Measurements from ENCODE around the gene BABAM2. TPM values are rescaled to one million over a fixed set of nuclear protein-coding genes. Genes with fewer than 3 reads are reported as not detected.

BABAM2 gene
- total and polyA plus RNA-seq, 2 experiments from 2014 or later = 35.2 to 46.1 TPM

DNA sequence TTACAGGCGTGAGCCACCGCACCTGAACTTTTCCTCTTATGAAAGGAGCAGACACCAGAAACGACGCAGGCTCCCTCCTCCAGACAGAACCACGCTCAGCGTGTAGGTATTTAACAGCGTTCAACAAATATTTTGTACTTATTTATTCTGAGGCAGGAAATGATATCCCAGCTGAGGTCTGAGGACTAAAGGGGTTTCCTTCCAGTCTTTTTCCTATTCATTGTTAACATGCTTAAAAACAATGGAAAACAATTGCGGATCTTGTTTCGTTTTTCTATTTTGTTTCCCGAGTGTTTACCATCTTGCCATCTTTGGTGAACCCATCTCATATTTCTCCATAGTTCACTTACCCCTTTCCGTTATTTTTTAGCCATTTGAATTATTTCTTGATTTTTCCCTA, 458.4 kb downstream of the BABAM2 start:
- no peak for TF ChIP-seq EZH2 (IDR thresholded peaks at IDR 0.05; ENCODE audit: insufficient read depth, poor library complexity, severe bottlenecking)
- TF ChIP-seq EZH2phosphoT487 (IDR thresholded peaks at IDR 0.05; ENCODE audit: insufficient read depth, low read depth) = no peak
- Histone ChIP-seq H2AFZ (no peak overlapping the region), H3K9me2 (ENCODE audit: insufficient read depth) (no peaks in the 10 kb centered on the region), H3K4me2 (ENCODE audit: unreplicated experiment) (no peak overlapping the region), H4K20me1 (ENCODE audit: insufficient read depth) (no peaks in the 10 kb centered on the region), H3K9me3 (ENCODE audit: low read depth) (no peaks in the 10 kb centered on the region), H3K4me3 (no peak overlapping the region), H3K36me3 (ENCODE audit: low read depth) (no peaks in the 10 kb centered on the region), H3K9ac (no peak overlapping the region), H3F3A (ENCODE audit: insufficient read depth) (no peaks in the 10 kb centered on the region), H3K27ac (no peak overlapping the region), H3K4me1 (ENCODE audit: insufficient read depth) (no peaks in the 10 kb centered on the region), H3K79me2 (ENCODE audit: insufficient read depth) (no peaks in the 10 kb centered on the region), H3K27me3 (replicated peaks; ENCODE audit: insufficient read depth) (no peaks in the 10 kb centered on the region)
- 94 to 96% methylated on average over 11 of the region's 11 CpGs for whole genome bisulfite sequencing, 2 experiments (ENCODE audit: low coverage in 1 of 2, low lambda C conversion rate in 2 of 2, missing lambda C conversion rate in 2 of 2)
- no peak for DNase-seq
- in situ Hi-C loops (cut with MboI) = no loop called here

GRCh38 chr2:28349546-28350165, 459.1 kb downstream of the BABAM2 start:
- Histone ChIP-seq H3K79me2 (ENCODE audit: insufficient read depth) (no peaks in the 10 kb centered on the region), H4K20me1 (ENCODE audit: insufficient read depth) (no peaks in the 10 kb centered on the region), H3K9ac (no peak overlapping the region), H2AFZ (no peak overlapping the region), H3K27me3 (replicated peaks; ENCODE audit: insufficient read depth) (no peaks in the 10 kb centered on the region), H3K36me3 (ENCODE audit: low read depth) (no peaks in the 10 kb centered on the region), H3K4me1 (ENCODE audit: insufficient read depth) (no peaks in the 10 kb centered on the region), H3K27ac (no peak overlapping the region), H3K4me3 (no peak overlapping the region), H3F3A (ENCODE audit: insufficient read depth) (no peaks in the 10 kb centered on the region), H3K9me2 (ENCODE audit: insufficient read depth) (no peaks in the 10 kb centered on the region), H3K4me2 (ENCODE audit: unreplicated experiment) (no peak overlapping the region), H3K9me3 (ENCODE audit: low read depth) (no peaks in the 10 kb centered on the region)
- no peak for DNase-seq
- in situ Hi-C loops (cut with MboI) = no loop called here
- TF ChIP-seq EZH2phosphoT487 (IDR thresholded peaks at IDR 0.05; ENCODE audit: insufficient read depth, low read depth) = no peak
- no peak for TF ChIP-seq EZH2 (IDR thresholded peaks at IDR 0.05; ENCODE audit: insufficient read depth, poor library complexity, severe bottlenecking)
- 84 to 92% methylated on average over 7 to 11 of the region's 11 CpGs for WGBS, 2 experiments (ENCODE audit: low coverage in 1 of 2, low lambda C conversion rate in 2 of 2, missing lambda C conversion rate in 2 of 2)

DNA sequence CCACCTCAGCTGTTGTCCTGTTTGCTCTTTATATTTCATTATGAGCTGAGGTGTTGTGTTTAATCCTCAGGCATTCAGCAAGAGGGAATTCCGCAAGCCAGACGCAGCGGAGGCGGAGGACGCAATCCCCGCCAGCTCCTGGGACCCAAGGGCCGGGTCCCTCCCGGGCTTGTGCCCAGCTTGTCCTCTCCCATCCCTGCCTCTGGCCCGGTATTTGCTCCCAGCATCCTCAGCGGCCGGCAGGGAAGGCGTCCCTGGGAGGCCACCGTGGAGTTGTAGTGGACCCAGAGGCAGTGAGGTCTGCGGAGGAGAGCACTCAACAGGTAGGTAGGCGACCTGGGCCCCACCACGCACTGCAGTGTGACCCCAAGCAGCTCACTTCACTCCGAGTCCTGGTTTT, 459.7 kb downstream of the BABAM2 start:
- Histone ChIP-seq H4K20me1 (ENCODE audit: insufficient read depth) (no peaks in the 10 kb centered on the region), H3K9ac (no peak overlapping the region), H3K36me3 (ENCODE audit: low read depth) (no peaks in the 10 kb centered on the region), H3K4me3 (no peak overlapping the region), H3K27me3 (replicated peaks; ENCODE audit: insufficient read depth) (no peaks in the 10 kb centered on the region), H2AFZ (no peak overlapping the region), H3K79me2 (ENCODE audit: insufficient read depth) (no peaks in the 10 kb centered on the region), H3K9me2 (ENCODE audit: insufficient read depth) (no peaks in the 10 kb centered on the region), H3K9me3 (ENCODE audit: low read depth) (no peaks in the 10 kb centered on the region), H3K4me1 (ENCODE audit: insufficient read depth) (no peaks in the 10 kb centered on the region), H3F3A (ENCODE audit: insufficient read depth) (no peaks in the 10 kb centered on the region), H3K4me2 (ENCODE audit: unreplicated experiment) (no peak overlapping the region), H3K27ac (no peak overlapping the region)
- in situ Hi-C loops (cut with MboI) = no loop called here
- TF ChIP-seq EZH2phosphoT487 (IDR thresholded peaks at IDR 0.05; ENCODE audit: insufficient read depth, low read depth) (no peak), EZH2 (IDR thresholded peaks at IDR 0.05; ENCODE audit: insufficient read depth, poor library complexity, severe bottlenecking) (no peak)
- WGBS, 2 experiments (ENCODE audit: low coverage in 1 of 2, low lambda C conversion rate in 2 of 2, missing lambda C conversion rate in 2 of 2) = 95% methylated on average over 17 of the region's 17 CpGs
- DNase-seq = no peak

DNA sequence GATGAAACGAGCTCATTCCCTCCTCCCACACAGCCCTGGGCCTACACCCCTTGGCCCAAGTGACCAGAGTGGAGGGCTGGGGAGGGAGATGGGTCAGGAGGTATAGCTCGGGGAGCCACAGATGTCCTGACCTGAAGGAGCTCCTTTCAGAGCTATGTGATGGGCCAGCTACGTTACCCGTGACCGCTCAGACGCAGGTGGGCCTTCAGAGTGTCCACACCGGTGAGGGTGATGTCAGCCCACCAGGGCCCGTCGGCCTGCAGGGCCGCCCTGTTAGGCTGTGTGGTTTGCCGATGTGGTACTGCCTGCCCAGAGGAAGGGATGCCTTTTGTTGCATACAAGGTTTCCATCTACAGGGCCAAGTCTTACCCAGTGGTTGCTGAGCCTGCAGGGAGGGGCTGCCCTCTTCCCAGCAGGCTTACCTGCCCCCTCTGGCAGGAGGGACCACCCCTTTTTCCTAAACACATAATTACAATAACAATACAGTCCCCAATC, 460.3 kb downstream of the BABAM2 start:
- no peak overlapping the region for H3K4me3 ChIP-seq
- H3K9ac ChIP-seq = no peak overlapping the region
- H2AFZ ChIP-seq = no peak overlapping the region
- no peaks in the 10 kb centered on the region for H3K36me3 ChIP-seq (ENCODE audit: low read depth)
- DNase-seq = no peak
- no peaks in the 10 kb centered on the region for H3K27me3 ChIP-seq (replicated peaks; ENCODE audit: insufficient read depth)
- H3K9me3 ChIP-seq (ENCODE audit: low read depth) = no peaks in the 10 kb centered on the region
- H4K20me1 ChIP-seq (ENCODE audit: insufficient read depth) = no peaks in the 10 kb centered on the region
- H3K79me2 ChIP-seq (ENCODE audit: insufficient read depth) = no peaks in the 10 kb centered on the region
- H3K9me2 ChIP-seq (ENCODE audit: insufficient read depth) = no peaks in the 10 kb centered on the region
- H3K4me2 ChIP-seq (ENCODE audit: unreplicated experiment) = no peak overlapping the region
- no peak overlapping the region for H3K27ac ChIP-seq
- in situ Hi-C loops (cut with MboI) = no loop called here
- WGBS, 2 experiments (ENCODE audit: low coverage in 1 of 2, low lambda C conversion rate in 2 of 2, missing lambda C conversion rate in 2 of 2) = 94 to 97% methylated on average over 8 to 11 of the region's 11 CpGs
- TF ChIP-seq EZH2 (IDR thresholded peaks at IDR 0.05; ENCODE audit: insufficient read depth, poor library complexity, severe bottlenecking) (no peak), EZH2phosphoT487 (IDR thresholded peaks at IDR 0.05; ENCODE audit: insufficient read depth, low read depth) (no peak)
- H3K4me1 ChIP-seq (ENCODE audit: insufficient read depth) = peaks cover 6% of the 10 kb centered on the region; the same call in 1 of the 2 replicates
- no peaks in the 10 kb centered on the region for H3F3A ChIP-seq (ENCODE audit: insufficient read depth)
